C4-2B (cell line): ENCODE results near the gene AACS.

Source experiments
- ZFX ChIP-seq: fragments of 450-650 bp; IDR thresholded peaks from 2 replicates; pipeline ENCODE4 v1.6.1; 2017
- TF ChIP-seq, protein P1 (sequence below): fragments of 450-650 bp; conservative IDR thresholded peaks from 2 replicates; pipeline ENCODE4 v1.5.1; 2017; ENCODE audit warnings: mild to moderate bottlenecking

DNA sequence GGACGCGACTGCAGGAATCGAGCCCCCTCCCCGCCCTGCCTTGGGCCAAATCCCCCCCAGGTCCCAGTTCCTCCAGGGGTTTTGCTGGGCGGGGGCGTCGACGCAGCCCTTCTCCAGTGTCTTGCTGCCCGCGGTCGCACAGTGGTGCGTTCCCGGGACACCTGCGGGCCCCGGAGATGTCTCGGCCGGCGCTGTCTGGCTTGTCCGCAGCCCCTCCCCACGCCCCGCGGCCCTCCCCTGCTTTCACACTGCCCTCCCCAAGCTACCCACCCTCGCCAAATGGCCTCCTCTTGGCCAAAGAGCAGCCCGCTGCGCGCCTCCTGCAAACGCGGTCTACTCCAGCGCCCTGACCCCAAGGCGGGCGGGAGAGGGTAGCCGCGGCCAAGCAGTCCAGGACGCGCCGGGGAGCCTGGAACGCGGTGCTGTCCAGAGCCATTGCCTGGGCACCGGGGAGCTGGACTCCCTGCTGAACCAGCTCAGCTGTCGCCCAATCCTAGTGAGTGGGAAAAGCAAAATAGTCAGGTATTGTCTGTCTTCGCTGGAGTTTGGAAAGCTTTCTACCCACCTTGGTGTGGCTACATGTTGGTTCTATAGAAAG is 122.0 kb downstream of the AACS start:
- TF ChIP-seq, protein P1, sequence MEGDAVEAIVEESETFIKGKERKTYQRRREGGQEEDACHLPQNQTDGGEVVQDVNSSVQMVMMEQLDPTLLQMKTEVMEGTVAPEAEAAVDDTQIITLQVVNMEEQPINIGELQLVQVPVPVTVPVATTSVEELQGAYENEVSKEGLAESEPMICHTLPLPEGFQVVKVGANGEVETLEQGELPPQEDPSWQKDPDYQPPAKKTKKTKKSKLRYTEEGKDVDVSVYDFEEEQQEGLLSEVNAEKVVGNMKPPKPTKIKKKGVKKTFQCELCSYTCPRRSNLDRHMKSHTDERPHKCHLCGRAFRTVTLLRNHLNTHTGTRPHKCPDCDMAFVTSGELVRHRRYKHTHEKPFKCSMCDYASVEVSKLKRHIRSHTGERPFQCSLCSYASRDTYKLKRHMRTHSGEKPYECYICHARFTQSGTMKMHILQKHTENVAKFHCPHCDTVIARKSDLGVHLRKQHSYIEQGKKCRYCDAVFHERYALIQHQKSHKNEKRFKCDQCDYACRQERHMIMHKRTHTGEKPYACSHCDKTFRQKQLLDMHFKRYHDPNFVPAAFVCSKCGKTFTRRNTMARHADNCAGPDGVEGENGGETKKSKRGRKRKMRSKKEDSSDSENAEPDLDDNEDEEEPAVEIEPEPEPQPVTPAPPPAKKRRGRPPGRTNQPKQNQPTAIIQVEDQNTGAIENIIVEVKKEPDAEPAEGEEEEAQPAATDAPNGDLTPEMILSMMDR: no peak
- no peak for TF ChIP-seq ZFX
